HEK293 (cell line): ENCODE data around the gene PLEKHA8.

ENCODE experiments used
- CTCF ChIA-PET: fragments of 350-600 bp; formaldehyde crosslinking; extraction: SDS; loops from one replicate; lab custom pipeline; 2021; ENCODE audit warnings: antibody characterized with exemption; lab: Yijun Ruan, JAX
- POLR2A ChIA-PET: fragments of 300-600 bp; formaldehyde crosslinking; extraction: SDS; loops from one replicate; lab custom pipeline; 2020; ENCODE audit warnings: antibody characterized with exemption, inconsistent platforms; lab: Yijun Ruan, JAX
- H3K27ac ChIP-seq: fragments of 200-500 bp; sonication (Bioruptor generic); 2 replicates; pipeline ENCODE4 v1.5.1; 2014; ENCODE audit warnings: low read depth, low read length, control low read depth, inconsistent platforms; ENCODE audit errors: extremely low read depth
- H3K36me3 ChIP-seq, 2 experiments: fragments of 200-500 bp in 1 of 2; sonication (Bioruptor generic) in 1 of 2; 1 replicate in 1 of 2; 2 replicates in 1 of 2; pipeline ENCODE4 v1.5.1; 2014 to 2017; ENCODE audit warnings: inconsistent platforms in 2 of 2, low read length in 2 of 2; ENCODE audit not compliant: control insufficient read depth in 2 of 2, insufficient read depth in 1 of 2
- H3K4me1 ChIP-seq: fragments of 200-500 bp; sonication (Bioruptor generic); 2 replicates; pipeline ENCODE4 v1.5.1; 2014; ENCODE audit warnings: mild to moderate bottlenecking, low read length, inconsistent platforms; ENCODE audit not compliant: control insufficient read depth, insufficient read depth
- H3K4me3 ChIP-seq: 2 replicates; pipeline ENCODE4 v1.5.1; 2011; ENCODE audit warnings: low read depth, mild to moderate bottlenecking, control low read depth, low read length, moderate library complexity
- H3K9me3 ChIP-seq: fragments of 200-500 bp; sonication (Bioruptor generic); 2 replicates; pipeline ENCODE4 v1.5.1; 2014; ENCODE audit warnings: low read depth, low read length, inconsistent platforms; ENCODE audit not compliant: control insufficient read depth, insufficient read depth
- HOXA7 ChIP-seq: sonication (generic); formaldehyde crosslinking; IDR thresholded peaks from 2 replicates; pipeline ENCODE4 v1.8.1; 2022; ENCODE audit warnings: missing genetic modification reagents, borderline replicate concordance
- TRIM28 ChIP-seq: IDR thresholded peaks from 2 replicates; pipeline ENCODE4 v1.6.1; 2011; ENCODE audit warnings: low read length, control low read depth, borderline replicate concordance
- ZBTB20 ChIP-seq: fragments of 450-650 bp; formaldehyde crosslinking; IDR thresholded peaks from 2 replicates; pipeline ENCODE4 v1.5.1; 2016; ENCODE audit warnings: missing biosample characterization, missing genetic modification characterization
- ZBTB7A ChIP-seq: fragments of 450-650 bp; formaldehyde crosslinking; IDR thresholded peaks from 2 replicates; pipeline ENCODE4 v1.5.1; 2016; ENCODE audit warnings: low read depth, missing biosample characterization, missing genetic modification characterization
- ZBTB8A ChIP-seq: fragments of 450-650 bp; formaldehyde crosslinking; IDR thresholded peaks from 2 replicates; pipeline ENCODE4 v1.5.1; 2016; ENCODE audit warnings: missing biosample characterization, missing genetic modification characterization
- ZFHX2 ChIP-seq: fragments of 450-650 bp; formaldehyde crosslinking; conservative IDR thresholded peaks from 2 replicates; pipeline ENCODE4 v1.5.1; 2016; ENCODE audit warnings: missing biosample characterization, missing genetic modification characterization
- ZNF202 ChIP-seq: fragments of 450-650 bp; formaldehyde crosslinking; IDR thresholded peaks from 2 replicates; pipeline ENCODE4 v1.5.1; 2016; ENCODE audit warnings: missing biosample characterization, missing genetic modification characterization, borderline replicate concordance
- ZNF335 ChIP-seq: fragments of 450-650 bp; formaldehyde crosslinking; conservative IDR thresholded peaks from 2 replicates; pipeline ENCODE4 v1.5.1; 2016; ENCODE audit warnings: missing biosample characterization, missing genetic modification characterization
- ZNF433 ChIP-seq: fragments of 450-650 bp; formaldehyde crosslinking; IDR thresholded peaks from 2 replicates; pipeline ENCODE4 v1.5.1; 2016; ENCODE audit warnings: missing biosample characterization, missing genetic modification characterization, low read depth
- ZNF473 ChIP-seq: fragments of 450-650 bp; formaldehyde crosslinking; IDR thresholded peaks from 2 replicates; pipeline ENCODE4 v1.5.1; 2017; ENCODE audit warnings: missing biosample characterization, missing genetic modification characterization
- ZNF48 ChIP-seq: fragments of 450-650 bp; formaldehyde crosslinking; IDR thresholded peaks from 2 replicates; pipeline ENCODE4 v1.5.1; 2016; ENCODE audit warnings: missing biosample characterization, missing genetic modification characterization
- ZNF544 ChIP-seq: fragments of 450-650 bp; formaldehyde crosslinking; IDR thresholded peaks from 2 replicates; pipeline ENCODE4 v1.5.0; 2017; ENCODE audit warnings: missing biosample characterization, missing genetic modification characterization
- ZNF600 ChIP-seq: fragments of 450-650 bp; formaldehyde crosslinking; IDR thresholded peaks from 2 replicates; pipeline ENCODE4 v1.5.1; 2016; ENCODE audit warnings: missing biosample characterization, missing genetic modification characterization
- ZNF677 ChIP-seq: fragments of 450-650 bp; IDR thresholded peaks from 2 replicates; pipeline ENCODE4 v1.5.0; 2018; ENCODE audit warnings: missing biosample characterization, mild to moderate bottlenecking, missing genetic modification characterization, moderate library complexity
- ZXDB ChIP-seq: fragments of 450-650 bp; formaldehyde crosslinking; IDR thresholded peaks from 2 replicates; pipeline ENCODE4 v1.5.1; 2016; ENCODE audit warnings: missing biosample characterization, missing genetic modification characterization
- TF ChIP-seq, protein P1 (sequence below): fragments of 450-650 bp; formaldehyde crosslinking; IDR thresholded peaks from 2 replicates; pipeline ENCODE4 v1.5.1; 2016; ENCODE audit warnings: missing biosample characterization, missing genetic modification characterization, borderline replicate concordance
- TF ChIP-seq, protein P2 (sequence below): fragments of 450-650 bp; formaldehyde crosslinking; optimal IDR thresholded peaks from 2 replicates; pipeline ENCODE3; 2016; ENCODE audit warnings: missing biosample characterization, mild to moderate bottlenecking, missing genetic modification characterization
- TF ChIP-seq, protein P3 (sequence below): fragments of 450-650 bp; formaldehyde crosslinking; IDR thresholded peaks from 2 replicates; pipeline ENCODE4 v1.5.1; 2017; ENCODE audit warnings: missing biosample characterization, missing genetic modification characterization
- TF ChIP-seq, protein P4 (sequence below): fragments of 450-650 bp; IDR thresholded peaks from 2 replicates; pipeline ENCODE4 v1.5.1; 2018; ENCODE audit warnings: missing biosample characterization, missing genetic modification characterization
- TF ChIP-seq, protein P5 (sequence below): fragments of 450-650 bp; formaldehyde crosslinking; IDR thresholded peaks from 2 replicates; pipeline ENCODE4 v1.5.1; 2016; ENCODE audit warnings: missing biosample characterization, missing genetic modification characterization
- TF ChIP-seq, protein P6 (sequence below): fragments of 450-650 bp; formaldehyde crosslinking; IDR thresholded peaks from 2 replicates; pipeline ENCODE4 v1.5.1; 2016; ENCODE audit warnings: missing biosample characterization, missing genetic modification characterization, borderline replicate concordance

PLEKHA8 gene

DNA sequence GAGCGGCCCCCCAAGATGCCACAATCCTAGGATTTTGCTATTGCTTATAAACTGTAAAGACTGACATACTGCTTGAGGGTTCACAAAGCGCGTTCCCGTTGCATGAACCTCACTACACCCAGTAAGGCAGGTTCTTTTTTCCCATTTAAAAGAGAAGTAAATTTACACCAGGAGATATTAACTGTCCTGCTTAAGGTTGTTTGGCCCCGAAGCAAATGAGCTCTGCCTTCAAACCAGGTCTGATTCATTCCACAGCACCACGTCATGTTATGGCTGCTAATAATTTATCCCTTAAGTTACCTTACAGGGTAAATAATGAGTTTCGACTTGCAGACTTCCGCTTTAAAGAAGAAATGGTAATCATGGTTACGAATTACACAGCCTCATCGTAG is 1.2 kb upstream of the PLEKHA8 start (continued):
- TF ChIP-seq, protein P1, sequence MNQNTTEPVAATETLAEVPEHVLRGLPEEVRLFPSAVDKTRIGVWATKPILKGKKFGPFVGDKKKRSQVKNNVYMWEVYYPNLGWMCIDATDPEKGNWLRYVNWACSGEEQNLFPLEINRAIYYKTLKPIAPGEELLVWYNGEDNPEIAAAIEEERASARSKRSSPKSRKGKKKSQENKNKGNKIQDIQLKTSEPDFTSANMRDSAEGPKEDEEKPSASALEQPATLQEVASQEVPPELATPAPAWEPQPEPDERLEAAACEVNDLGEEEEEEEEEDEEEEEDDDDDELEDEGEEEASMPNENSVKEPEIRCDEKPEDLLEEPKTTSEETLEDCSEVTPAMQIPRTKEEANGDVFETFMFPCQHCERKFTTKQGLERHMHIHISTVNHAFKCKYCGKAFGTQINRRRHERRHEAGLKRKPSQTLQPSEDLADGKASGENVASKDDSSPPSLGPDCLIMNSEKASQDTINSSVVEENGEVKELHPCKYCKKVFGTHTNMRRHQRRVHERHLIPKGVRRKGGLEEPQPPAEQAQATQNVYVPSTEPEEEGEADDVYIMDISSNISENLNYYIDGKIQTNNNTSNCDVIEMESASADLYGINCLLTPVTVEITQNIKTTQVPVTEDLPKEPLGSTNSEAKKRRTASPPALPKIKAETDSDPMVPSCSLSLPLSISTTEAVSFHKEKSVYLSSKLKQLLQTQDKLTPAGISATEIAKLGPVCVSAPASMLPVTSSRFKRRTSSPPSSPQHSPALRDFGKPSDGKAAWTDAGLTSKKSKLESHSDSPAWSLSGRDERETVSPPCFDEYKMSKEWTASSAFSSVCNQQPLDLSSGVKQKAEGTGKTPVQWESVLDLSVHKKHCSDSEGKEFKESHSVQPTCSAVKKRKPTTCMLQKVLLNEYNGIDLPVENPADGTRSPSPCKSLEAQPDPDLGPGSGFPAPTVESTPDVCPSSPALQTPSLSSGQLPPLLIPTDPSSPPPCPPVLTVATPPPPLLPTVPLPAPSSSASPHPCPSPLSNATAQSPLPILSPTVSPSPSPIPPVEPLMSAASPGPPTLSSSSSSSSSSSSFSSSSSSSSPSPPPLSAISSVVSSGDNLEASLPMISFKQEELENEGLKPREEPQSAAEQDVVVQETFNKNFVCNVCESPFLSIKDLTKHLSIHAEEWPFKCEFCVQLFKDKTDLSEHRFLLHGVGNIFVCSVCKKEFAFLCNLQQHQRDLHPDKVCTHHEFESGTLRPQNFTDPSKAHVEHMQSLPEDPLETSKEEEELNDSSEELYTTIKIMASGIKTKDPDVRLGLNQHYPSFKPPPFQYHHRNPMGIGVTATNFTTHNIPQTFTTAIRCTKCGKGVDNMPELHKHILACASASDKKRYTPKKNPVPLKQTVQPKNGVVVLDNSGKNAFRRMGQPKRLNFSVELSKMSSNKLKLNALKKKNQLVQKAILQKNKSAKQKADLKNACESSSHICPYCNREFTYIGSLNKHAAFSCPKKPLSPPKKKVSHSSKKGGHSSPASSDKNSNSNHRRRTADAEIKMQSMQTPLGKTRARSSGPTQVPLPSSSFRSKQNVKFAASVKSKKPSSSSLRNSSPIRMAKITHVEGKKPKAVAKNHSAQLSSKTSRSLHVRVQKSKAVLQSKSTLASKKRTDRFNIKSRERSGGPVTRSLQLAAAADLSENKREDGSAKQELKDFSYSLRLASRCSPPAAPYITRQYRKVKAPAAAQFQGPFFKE (tag by site-specific recombination), result no peak
- TF ChIP-seq ZNF600 (tag by site-specific recombination) (peak; percentile 58; the same call in 1 of the 2 replicates), ZNF335 (peak; percentile 62), ZBTB7A (tag by site-specific recombination) (no peak), ZNF202 (no peak), ZNF48 (tag by site-specific recombination) (no peak), ZBTB20 (tag by site-specific recombination) (peak; percentile 96)
- TF ChIP-seq, protein P2, sequence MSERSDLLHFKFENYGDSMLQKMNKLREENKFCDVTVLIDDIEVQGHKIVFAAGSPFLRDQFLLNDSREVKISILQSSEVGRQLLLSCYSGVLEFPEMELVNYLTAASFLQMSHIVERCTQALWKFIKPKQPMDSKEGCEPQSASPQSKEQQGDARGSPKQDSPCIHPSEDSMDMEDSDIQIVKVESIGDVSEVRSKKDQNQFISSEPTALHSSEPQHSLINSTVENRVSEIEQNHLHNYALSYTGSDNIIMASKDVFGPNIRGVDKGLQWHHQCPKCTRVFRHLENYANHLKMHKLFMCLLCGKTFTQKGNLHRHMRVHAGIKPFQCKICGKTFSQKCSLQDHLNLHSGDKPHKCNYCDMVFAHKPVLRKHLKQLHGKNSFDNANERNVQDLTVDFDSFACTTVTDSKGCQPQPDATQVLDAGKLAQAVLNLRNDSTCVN (tag by site-specific recombination), result peak; percentile 39
- TF ChIP-seq, protein P3, sequence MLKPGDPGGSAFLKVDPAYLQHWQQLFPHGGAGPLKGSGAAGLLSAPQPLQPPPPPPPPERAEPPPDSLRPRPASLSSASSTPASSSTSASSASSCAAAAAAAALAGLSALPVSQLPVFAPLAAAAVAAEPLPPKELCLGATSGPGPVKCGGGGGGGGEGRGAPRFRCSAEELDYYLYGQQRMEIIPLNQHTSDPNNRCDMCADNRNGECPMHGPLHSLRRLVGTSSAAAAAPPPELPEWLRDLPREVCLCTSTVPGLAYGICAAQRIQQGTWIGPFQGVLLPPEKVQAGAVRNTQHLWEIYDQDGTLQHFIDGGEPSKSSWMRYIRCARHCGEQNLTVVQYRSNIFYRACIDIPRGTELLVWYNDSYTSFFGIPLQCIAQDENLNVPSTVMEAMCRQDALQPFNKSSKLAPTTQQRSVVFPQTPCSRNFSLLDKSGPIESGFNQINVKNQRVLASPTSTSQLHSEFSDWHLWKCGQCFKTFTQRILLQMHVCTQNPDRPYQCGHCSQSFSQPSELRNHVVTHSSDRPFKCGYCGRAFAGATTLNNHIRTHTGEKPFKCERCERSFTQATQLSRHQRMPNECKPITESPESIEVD, result 0 out of 2 replicates have a peak, but pooled peaks have one; percentile 41
- TF ChIP-seq, all 188 proteins: peak for 6

DNA sequence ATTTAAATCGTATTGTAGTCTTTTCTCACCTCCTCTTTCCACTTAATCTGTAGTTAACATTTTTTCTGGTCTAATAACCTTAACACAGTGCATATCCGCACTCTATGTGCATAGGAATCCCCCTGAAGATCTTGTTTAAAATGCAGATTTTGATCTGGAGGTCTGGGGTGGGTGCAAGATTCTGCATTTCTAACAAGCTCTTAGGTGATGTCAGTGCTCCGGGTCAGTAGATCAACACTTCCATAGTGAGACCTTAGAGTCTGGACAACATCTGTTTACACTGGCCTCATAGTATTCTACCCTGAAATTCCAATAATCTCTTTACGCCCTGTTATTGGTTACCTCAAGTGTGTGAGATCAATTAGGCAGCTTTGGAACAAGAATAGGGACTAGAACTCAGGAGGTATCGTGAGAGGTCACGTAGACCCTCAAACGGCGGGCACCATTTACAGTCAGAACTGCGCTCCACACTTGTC is 434 bp upstream of the PLEKHA8 start:
- Histone ChIP-seq H3K36me3 (no peaks in the 10 kb centered on the region), H3K4me1 (peaks cover 13% of the 10 kb centered on the region), H3K9me3 (no peaks in the 10 kb centered on the region), H3K27ac (peak overlapping the region; percentile 35; the same call in 1 of the 2 replicates), H3K4me3 (peak overlapping the region; percentile 88)
- ChIA-PET POLR2A (interaction anchor here (1.1 to 1.7 kb wide), 5 partner anchors 10 to 40 kb away, joined by 3 to 12 read pairs (median 3); no protein-coding TSS in a partner anchor), CTCF (interaction anchor here (0.5 to 2.0 kb wide), 6 partner anchors 9 to 69 kb away, joined by 3 to 5 read pairs (median 3); no protein-coding TSS in a partner anchor)
- TF ChIP-seq ZBTB7A (tag by site-specific recombination) (no peak), ZNF544 (tag by site-specific recombination) (no peak), ZNF473 (tag by site-specific recombination) (no peak), ZNF677 (tag by site-specific recombination) (no peak), HOXA7 (CRISPR knock-in tag) (no peak), ZBTB8A (tag by site-specific recombination) (no peak), ZFHX2 (tag by site-specific recombination) (no peak), ZNF433 (no peak), ZXDB (no peak), TRIM28 (no peak)
- TF ChIP-seq, protein P4, sequence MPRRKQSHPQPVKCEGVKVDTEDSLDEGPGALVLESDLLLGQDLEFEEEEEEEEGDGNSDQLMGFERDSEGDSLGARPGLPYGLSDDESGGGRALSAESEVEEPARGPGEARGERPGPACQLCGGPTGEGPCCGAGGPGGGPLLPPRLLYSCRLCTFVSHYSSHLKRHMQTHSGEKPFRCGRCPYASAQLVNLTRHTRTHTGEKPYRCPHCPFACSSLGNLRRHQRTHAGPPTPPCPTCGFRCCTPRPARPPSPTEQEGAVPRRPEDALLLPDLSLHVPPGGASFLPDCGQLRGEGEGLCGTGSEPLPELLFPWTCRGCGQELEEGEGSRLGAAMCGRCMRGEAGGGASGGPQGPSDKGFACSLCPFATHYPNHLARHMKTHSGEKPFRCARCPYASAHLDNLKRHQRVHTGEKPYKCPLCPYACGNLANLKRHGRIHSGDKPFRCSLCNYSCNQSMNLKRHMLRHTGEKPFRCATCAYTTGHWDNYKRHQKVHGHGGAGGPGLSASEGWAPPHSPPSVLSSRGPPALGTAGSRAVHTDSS, result no peak
- TF ChIP-seq, protein P5, sequence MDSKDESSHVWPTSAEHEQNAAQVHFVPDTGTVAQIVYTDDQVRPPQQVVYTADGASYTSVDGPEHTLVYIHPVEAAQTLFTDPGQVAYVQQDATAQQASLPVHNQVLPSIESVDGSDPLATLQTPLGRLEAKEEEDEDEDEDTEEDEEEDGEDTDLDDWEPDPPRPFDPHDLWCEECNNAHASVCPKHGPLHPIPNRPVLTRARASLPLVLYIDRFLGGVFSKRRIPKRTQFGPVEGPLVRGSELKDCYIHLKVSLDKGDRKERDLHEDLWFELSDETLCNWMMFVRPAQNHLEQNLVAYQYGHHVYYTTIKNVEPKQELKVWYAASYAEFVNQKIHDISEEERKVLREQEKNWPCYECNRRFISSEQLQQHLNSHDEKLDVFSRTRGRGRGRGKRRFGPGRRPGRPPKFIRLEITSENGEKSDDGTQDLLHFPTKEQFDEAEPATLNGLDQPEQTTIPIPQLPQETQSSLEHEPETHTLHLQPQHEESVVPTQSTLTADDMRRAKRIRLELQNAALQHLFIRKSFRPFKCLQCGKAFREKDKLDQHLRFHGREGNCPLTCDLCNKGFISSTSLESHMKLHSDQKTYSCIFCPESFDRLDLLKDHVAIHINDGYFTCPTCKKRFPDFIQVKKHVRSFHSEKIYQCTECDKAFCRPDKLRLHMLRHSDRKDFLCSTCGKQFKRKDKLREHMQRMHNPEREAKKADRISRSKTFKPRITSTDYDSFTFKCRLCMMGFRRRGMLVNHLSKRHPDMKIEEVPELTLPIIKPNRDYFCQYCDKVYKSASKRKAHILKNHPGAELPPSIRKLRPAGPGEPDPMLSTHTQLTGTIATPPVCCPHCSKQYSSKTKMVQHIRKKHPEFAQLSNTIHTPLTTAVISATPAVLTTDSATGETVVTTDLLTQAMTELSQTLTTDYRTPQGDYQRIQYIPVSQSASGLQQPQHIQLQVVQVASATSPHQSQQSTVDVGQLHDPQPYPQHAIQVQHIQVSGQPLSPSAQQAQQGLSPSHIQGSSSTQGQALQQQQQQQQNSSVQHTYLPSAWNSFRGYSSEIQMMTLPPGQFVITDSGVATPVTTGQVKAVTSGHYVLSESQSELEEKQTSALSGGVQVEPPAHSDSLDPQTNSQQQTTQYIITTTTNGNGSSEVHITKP (tag by site-specific recombination), result peak; percentile 80; the same call in 1 of the 2 replicates
- TF ChIP-seq, protein P6, sequence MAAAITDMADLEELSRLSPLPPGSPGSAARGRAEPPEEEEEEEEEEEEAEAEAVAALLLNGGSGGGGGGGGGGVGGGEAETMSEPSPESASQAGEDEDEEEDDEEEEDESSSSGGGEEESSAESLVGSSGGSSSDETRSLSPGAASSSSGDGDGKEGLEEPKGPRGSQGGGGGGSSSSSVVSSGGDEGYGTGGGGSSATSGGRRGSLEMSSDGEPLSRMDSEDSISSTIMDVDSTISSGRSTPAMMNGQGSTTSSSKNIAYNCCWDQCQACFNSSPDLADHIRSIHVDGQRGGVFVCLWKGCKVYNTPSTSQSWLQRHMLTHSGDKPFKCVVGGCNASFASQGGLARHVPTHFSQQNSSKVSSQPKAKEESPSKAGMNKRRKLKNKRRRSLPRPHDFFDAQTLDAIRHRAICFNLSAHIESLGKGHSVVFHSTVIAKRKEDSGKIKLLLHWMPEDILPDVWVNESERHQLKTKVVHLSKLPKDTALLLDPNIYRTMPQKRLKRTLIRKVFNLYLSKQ (tag by site-specific recombination), result no peak
